ENCODE measurements around the gene TMEM87A.
"Not testable (repeated sequence)": the region's sequence is repeated elsewhere in the genome, so short reads cannot be mapped to it uniquely, and the experiment has no call there.

The TMEM87A gene

GRCh38 chr15:42279234-42279723, 6.0 kb upstream of the TMEM87A start:
- Mint-ChIP-seq H3K9me3 (no peaks in the 10 kb centered on the region), H3K4me3 (no peak overlapping the region)
- no peak for DNase-seq

GRCh38 chr15:42276762-42277161, 3.5 kb upstream of the TMEM87A start:
- Mint-ChIP-seq H3K4me3 (no peak overlapping the region), H3K27ac (no peak overlapping the region), H3K27me3 (no peaks in the 10 kb centered on the region), H3K9me3 (no peaks in the 10 kb centered on the region), H3K4me1 (peaks cover 23% of the 10 kb centered on the region)
- no peak for DNase-seq
- no peak for ATAC-seq

More at GRCh38 chr15:42279234-42279723, 6.0 kb upstream of the TMEM87A start:
- Mint-ChIP-seq H3K27me3 (no peaks in the 10 kb centered on the region), H3K27ac (no peak overlapping the region), H3K4me1 (peaks cover 14% of the 10 kb centered on the region)
- ATAC-seq: peak; percentile 52

- peaks cover 29% of the 10 kb centered on the region for H3K4me1 Mint-ChIP-seq
- peak overlapping the region; percentile 70 to 98 for H3K4me3 Mint-ChIP-seq
- no peaks in the 10 kb centered on the region for H3K27me3 Mint-ChIP-seq
- H3K9me3 Mint-ChIP-seq: no peaks in the 10 kb centered on the region
- DNase-seq (no peak), ATAC-seq (no peak)
- peak overlapping the region; percentile 55 to 93 for H3K27ac Mint-ChIP-seq
Measured at GRCh38 chr15:42275780-42276391, 2.7 kb upstream of the TMEM87A start.

GRCh38 chr15:42274702-42274989, 1.4 kb upstream of the TMEM87A start:
- Mint-ChIP-seq H3K27ac (peak overlapping the region; percentile 98), H3K4me1 (peaks cover 34% of the 10 kb centered on the region), H3K4me3 (peak overlapping the region; percentile 98 to 99), H3K9me3 (no peaks in the 10 kb centered on the region), H3K27me3 (no peaks in the 10 kb centered on the region)
- no peak for ATAC-seq
- peak in 1 of 2 donors; percentile 2 for DNase-seq

- Mint-ChIP-seq H3K4me1 (peaks cover 34% of the 10 kb centered on the region), H3K9me3 (no peaks in the 10 kb centered on the region), H3K27me3 (no peaks in the 10 kb centered on the region), H3K4me3 (peak overlapping the region; percentile 98 to 99), H3K27ac (peak overlapping the region; percentile 98)
- peak; percentile 45 for ATAC-seq
- peak; percentile 51 to 61 for DNase-seq
Measured at GRCh38 chr15:42273900-42274701, 868 bp upstream of the TMEM87A start.

GRCh38 chr15:42270996-42271395, 2.2 kb downstream of the TMEM87A start:
- no peak for ATAC-seq
- Mint-ChIP-seq H3K27ac (no peak overlapping the region), H3K9me3 (no peaks in the 10 kb centered on the region), H3K4me1 (peaks cover 33% of the 10 kb centered on the region), H3K4me3 (no peak overlapping the region), H3K27me3 (no peaks in the 10 kb centered on the region)
- DNase-seq: no peak

GRCh38 chr15:42270551-42270950, 2.7 kb downstream of the TMEM87A start:
- ATAC-seq (no peak), DNase-seq (no peak)
- H3K9me3 Mint-ChIP-seq: no peaks in the 10 kb centered on the region
- no peak overlapping the region for H3K4me3 Mint-ChIP-seq
- no peaks in the 10 kb centered on the region for H3K27me3 Mint-ChIP-seq
- H3K27ac Mint-ChIP-seq: no peak overlapping the region
- peaks cover 33% of the 10 kb centered on the region for H3K4me1 Mint-ChIP-seq

- DNase-seq (no peak), ATAC-seq (no peak)
- no peaks in the 10 kb centered on the region for H3K27me3 Mint-ChIP-seq
- H3K4me3 Mint-ChIP-seq: no peak overlapping the region
- H3K27ac Mint-ChIP-seq: no peak overlapping the region
- H3K4me1 Mint-ChIP-seq: peaks cover 37% of the 10 kb centered on the region
- no peaks in the 10 kb centered on the region for H3K9me3 Mint-ChIP-seq
Measured at GRCh38 chr15:42267286-42267685, 5.9 kb downstream of the TMEM87A start.

- Mint-ChIP-seq H3K27me3 (no peaks in the 10 kb centered on the region), H3K4me1 (peaks cover 20% of the 10 kb centered on the region), H3K9me3 (no peaks in the 10 kb centered on the region), H3K27ac (peak overlapping the region in 1 of 2 donors; percentile 83), H3K4me3 (no peak overlapping the region)
- peak in 1 of 2 donors; percentile 16 for DNase-seq
- peak; percentile 67 for ATAC-seq
Measured at GRCh38 chr15:42264795-42265194, 8.4 kb downstream of the TMEM87A start.

- no peak for DNase-seq
- ATAC-seq: no peak
- H3K4me3 Mint-ChIP-seq: no peak overlapping the region
- H3K27me3 Mint-ChIP-seq: no peaks in the 10 kb centered on the region
- H3K9me3 Mint-ChIP-seq: peaks cover 11 to 29% of the 10 kb centered on the region in 2 donors
- H3K4me1 Mint-ChIP-seq: no peaks in the 10 kb centered on the region
- H3K27ac Mint-ChIP-seq: no peak overlapping the region
Measured at GRCh38 chr15:42253300-42253699, 19.9 kb downstream of the TMEM87A start.

- no peak overlapping the region for H3K27ac Mint-ChIP-seq
- no peak overlapping the region for H3K4me3 Mint-ChIP-seq
- no peak for ATAC-seq
Measured at GRCh38 chr15:42240823-42241222, 32.4 kb downstream of the TMEM87A start.

GRCh38 chr15:42239528-42240182, 33.6 kb downstream of the TMEM87A start:
- ATAC-seq (no peak), DNase-seq (no peak)
- H3K4me3 Mint-ChIP-seq: no peak overlapping the region
- H3K27ac Mint-ChIP-seq: peak overlapping the region in 1 of 2 donors; percentile 16
- H3K4me1 Mint-ChIP-seq: peaks cover 12% of the 10 kb centered on the region
- no peaks in the 10 kb centered on the region for H3K9me3 Mint-ChIP-seq
- H3K27me3 Mint-ChIP-seq: no peaks in the 10 kb centered on the region

More at GRCh38 chr15:42240823-42241222, 32.4 kb downstream of the TMEM87A start:
- DNase-seq: no peak
- Mint-ChIP-seq H3K4me1 (peaks cover 12% of the 10 kb centered on the region), H3K27me3 (no peaks in the 10 kb centered on the region), H3K9me3 (no peaks in the 10 kb centered on the region)

- Mint-ChIP-seq H3K9me3 (no peaks in the 10 kb centered on the region), H3K27ac (no peak overlapping the region), H3K4me1 (no peaks in the 10 kb centered on the region), H3K4me3 (no peak overlapping the region), H3K27me3 (no peaks in the 10 kb centered on the region)
- ATAC-seq: no peak
- DNase-seq: no peak
Measured at GRCh38 chr15:42233107-42233506, 40.1 kb downstream of the TMEM87A start.

- Mint-ChIP-seq H3K9me3 (no peaks in the 10 kb centered on the region), H3K4me1 (no peaks in the 10 kb centered on the region), H3K4me3 (no peak overlapping the region), H3K27me3 (no peaks in the 10 kb centered on the region), H3K27ac (no peak overlapping the region)
- DNase-seq (no peak), ATAC-seq (no peak)
Measured at GRCh38 chr15:42232606-42233005, 40.6 kb downstream of the TMEM87A start.

- no peaks in the 10 kb centered on the region for H3K27me3 Mint-ChIP-seq
- no peak overlapping the region for H3K4me3 Mint-ChIP-seq
- no peaks in the 10 kb centered on the region for H3K4me1 Mint-ChIP-seq
- no peak overlapping the region for H3K27ac Mint-ChIP-seq
- no peak for DNase-seq
- ATAC-seq: no peak
- H3K9me3 Mint-ChIP-seq: no peaks in the 10 kb centered on the region
Measured at GRCh38 chr15:42231088-42231487, 42.1 kb downstream of the TMEM87A start.

GRCh38 chr15:42228981-42229380, 44.3 kb downstream of the TMEM87A start:
- H3K9me3 Mint-ChIP-seq, ATAC-seq, H3K27me3 Mint-ChIP-seq, H3K4me1 Mint-ChIP-seq, H3K4me3 Mint-ChIP-seq, DNase-seq: not testable (repeated sequence)
- H3K27ac Mint-ChIP-seq: peak overlapping the region in 1 of 2 donors; percentile 68
